CD14-positive monocyte (primary cell): ENCODE results near the gene LRPAP1. TPM values are rescaled to one million over a fixed set of nuclear protein-coding genes. Genes with fewer than 3 reads are reported as not detected.

Experiments
- DNase-seq, 3 donors: peaks; one replicate each; pipeline ENCODE4 v3.0.0-alpha.2; 2011 to 2022
- H2AFZ ChIP-seq: 2 replicates; pipeline ENCODE4 v1.6.0; 2012; ENCODE audit warnings: mild to moderate bottlenecking, low read depth, low read length, inconsistent platforms; ENCODE audit not compliant: insufficient read depth, poor library complexity, severe bottlenecking
- H3K27ac ChIP-seq, 2 donors: 1 replicate in 1 of 2; 2 replicates in 1 of 2; pipeline ENCODE4 v1.5.1; 2012 to 2013; ENCODE audit warnings: low read length in 2 of 2, control low read depth in 1 of 2, inconsistent platforms in 1 of 2, low read depth in 1 of 2, mild to moderate bottlenecking in 1 of 2
- H3K27me3 ChIP-seq, 2 donors: one replicate each; pipeline versions ENCODE4 v1.6.0 to v1.6.1; 2011 to 2013; ENCODE audit warnings: low read length in 2 of 2; ENCODE audit not compliant: control insufficient read depth in 2 of 2, insufficient read depth in 2 of 2
- H3K36me3 ChIP-seq, 2 donors: replicated peaks in 1 of 2; 1 replicate in 1 of 2; 2 replicates in 1 of 2; pipeline versions ENCODE4 v1.5.1 to v1.6.1; 2012 to 2013; ENCODE audit warnings: low read length in 2 of 2, control low read depth in 1 of 2, inconsistent platforms in 1 of 2, mild to moderate bottlenecking in 1 of 2; ENCODE audit not compliant: insufficient read depth in 2 of 2, control insufficient read depth in 1 of 2
- H3K4me1 ChIP-seq, 2 donors: 1 replicate in 1 of 2; 2 replicates in 1 of 2; pipeline versions ENCODE4 v1.5.1 to v1.6.1; 2012 to 2013; ENCODE audit warnings: low read length in 2 of 2, control low read depth in 1 of 2, inconsistent platforms in 1 of 2, mild to moderate bottlenecking in 1 of 2, moderate library complexity in 1 of 2; ENCODE audit not compliant: insufficient read depth in 2 of 2, control insufficient read depth in 1 of 2
- H3K4me2 ChIP-seq: replicated peaks from 2 replicates; pipeline ENCODE3; 2012; ENCODE audit warnings: low read length, moderate library complexity, mild to moderate bottlenecking; ENCODE audit not compliant: poor library complexity, severe bottlenecking; ENCODE audit errors: extremely low read depth
- H3K4me3 ChIP-seq, 3 experiments: fragments of 200-600 bp in 1 of 3; sonication (generic) in 1 of 3; replicated peaks in 1 of 3; 1 replicate in 2 of 3; 2 replicates in 1 of 3; pipeline ENCODE4 v1.5.1; 2011 to 2013; ENCODE audit warnings: low read length in 3 of 3, mild to moderate bottlenecking in 3 of 3, control low read depth in 2 of 3, low read depth in 2 of 3, inconsistent platforms in 1 of 3, moderate library complexity in 1 of 3
- H3K79me2 ChIP-seq: 2 replicates; pipeline ENCODE4 v1.6.0; 2012; ENCODE audit warnings: mild to moderate bottlenecking, control low read depth, inconsistent platforms, low read length, moderate library complexity; ENCODE audit not compliant: insufficient read depth
- H3K9ac ChIP-seq: 2 replicates; pipeline ENCODE4 v1.6.0; 2017; ENCODE audit warnings: low read length, mild to moderate bottlenecking; ENCODE audit not compliant: insufficient read depth, poor library complexity, severe bottlenecking
- H3K9me3 ChIP-seq, 2 donors: replicated peaks in 1 of 2; 1 replicate in 1 of 2; 2 replicates in 1 of 2; pipeline versions ENCODE4 v1.5.1 to v1.6.1; 2012 to 2013; ENCODE audit warnings: low read length in 2 of 2, control low read depth in 1 of 2; ENCODE audit not compliant: control insufficient read depth in 1 of 2, insufficient read depth in 1 of 2
- H4K20me1 ChIP-seq: 2 replicates; pipeline ENCODE4 v1.6.0; 2012; ENCODE audit warnings: mild to moderate bottlenecking, low read length, control low read depth, moderate library complexity; ENCODE audit not compliant: insufficient read depth
- H3K27ac Mint-ChIP-seq, 7 donors: one replicate each; pipeline ENCODE4 v1.8.0; 2020; ENCODE audit warnings: mild to moderate bottlenecking in 7 of 7, mixed read lengths in 7 of 7, moderate library complexity in 6 of 7, inconsistent platforms in 2 of 7
- H3K27me3 Mint-ChIP-seq, 3 donors: one replicate each; pipeline ENCODE4 v1.8.0; 2021 to 2022; ENCODE audit warnings: low read depth in 3 of 3, mild to moderate bottlenecking in 3 of 3, mixed read lengths in 3 of 3, moderate library complexity in 3 of 3, inconsistent platforms in 1 of 3
- H3K36me3 Mint-ChIP-seq, 2 donors: one replicate each; pipeline ENCODE4 v1.8.0; 2020; ENCODE audit warnings: mixed read lengths in 2 of 2, inconsistent platforms in 1 of 2, mild to moderate bottlenecking in 1 of 2
- H3K4me1 Mint-ChIP-seq: one replicate; pipeline ENCODE4 v1.8.0; 2020; ENCODE audit warnings: mild to moderate bottlenecking, mixed read lengths
- H3K4me3 Mint-ChIP-seq, 2 donors: one replicate each; pipeline ENCODE4 v1.8.0; 2020; ENCODE audit warnings: mild to moderate bottlenecking in 2 of 2, mixed read lengths in 2 of 2, moderate library complexity in 1 of 2
- H3K9me3 Mint-ChIP-seq, 7 donors: one replicate each; pipeline ENCODE4 v1.8.0; 2020 to 2022; ENCODE audit warnings: mixed read lengths in 7 of 7, mild to moderate bottlenecking in 6 of 7, moderate library complexity in 6 of 7, inconsistent platforms in 2 of 7
- WGBS: methylation state at CpG from one replicate; pipeline ENCODE4 v1.1.5; 2013; ENCODE audit warnings: missing lambda C conversion rate; ENCODE audit not compliant: insufficient coverage; 5-methylcytosine and 5-hydroxymethylcytosine counted together
- intact Hi-C, 2 donors: fragments of 100-400 bp; cut with micrococcal nuclease; formaldehyde crosslinking; loops; one replicate each; pipeline versions ENCODE4 v1.15.0 to v1.15.1; 2023
- polyA plus RNA-seq, 3 donors: library from polyadenylated mRNA; depleted of rRNA in 1 of 3; unstranded in 2 of 3; stranded (reverse) in 1 of 3; fragments of 300-500 nt in 2 of 3; fragments of >200 nt in 1 of 3; fragmentation: Illumina TruSeq in 2 of 3; gene quantifications; 1 replicate in 2 of 3; 2 replicates in 1 of 3; pipeline ENCODE4 v1.2.3, GENCODE V29; 2012 to 2021
- TF ChIP-seq, protein P1 (sequence below): fragments of 200-600 bp; IDR thresholded peaks from one replicate; pipeline ENCODE4 v1.8.0; 2022; ENCODE audit warnings: antibody characterized with exemption, mild to moderate bottlenecking

Gene LRPAP1
- polyA plus RNA-seq, 3 donors = 169 to 204 (median 180) TPM

DNA sequence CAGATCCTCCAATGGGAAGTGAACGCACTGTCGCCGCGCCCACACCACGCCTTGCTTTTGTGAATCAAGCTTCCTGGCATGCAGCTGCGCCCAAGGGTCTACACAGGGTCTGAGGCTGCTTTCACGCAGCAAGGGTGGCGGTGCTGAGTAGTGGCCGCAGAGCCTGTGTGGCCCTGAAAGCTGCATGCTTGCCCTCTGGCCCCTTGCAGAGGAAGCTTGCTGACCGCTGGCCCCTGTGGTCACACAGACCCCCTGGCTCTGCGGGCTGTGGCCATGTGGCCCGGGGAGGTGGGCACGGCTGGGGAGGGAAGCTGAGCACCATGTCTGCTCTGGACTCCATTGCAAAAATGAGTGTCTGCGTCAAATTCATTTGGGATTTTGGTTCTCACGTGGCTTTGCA is 60.3 kb downstream of the LRPAP1 start:
- H3K27me3 ChIP-seq = no peaks in the 10 kb centered on the region
- peaks cover 6 to 10% of the 10 kb centered on the region in 2 donors for H3K9me3 ChIP-seq
- 82% methylated on average over 11 of the region's 15 CpGs for WGBS
- no peaks in the 10 kb centered on the region for H3K4me1 ChIP-seq
- H3K36me3 ChIP-seq = no peaks in the 10 kb centered on the region
- TF ChIP-seq, protein P1, sequence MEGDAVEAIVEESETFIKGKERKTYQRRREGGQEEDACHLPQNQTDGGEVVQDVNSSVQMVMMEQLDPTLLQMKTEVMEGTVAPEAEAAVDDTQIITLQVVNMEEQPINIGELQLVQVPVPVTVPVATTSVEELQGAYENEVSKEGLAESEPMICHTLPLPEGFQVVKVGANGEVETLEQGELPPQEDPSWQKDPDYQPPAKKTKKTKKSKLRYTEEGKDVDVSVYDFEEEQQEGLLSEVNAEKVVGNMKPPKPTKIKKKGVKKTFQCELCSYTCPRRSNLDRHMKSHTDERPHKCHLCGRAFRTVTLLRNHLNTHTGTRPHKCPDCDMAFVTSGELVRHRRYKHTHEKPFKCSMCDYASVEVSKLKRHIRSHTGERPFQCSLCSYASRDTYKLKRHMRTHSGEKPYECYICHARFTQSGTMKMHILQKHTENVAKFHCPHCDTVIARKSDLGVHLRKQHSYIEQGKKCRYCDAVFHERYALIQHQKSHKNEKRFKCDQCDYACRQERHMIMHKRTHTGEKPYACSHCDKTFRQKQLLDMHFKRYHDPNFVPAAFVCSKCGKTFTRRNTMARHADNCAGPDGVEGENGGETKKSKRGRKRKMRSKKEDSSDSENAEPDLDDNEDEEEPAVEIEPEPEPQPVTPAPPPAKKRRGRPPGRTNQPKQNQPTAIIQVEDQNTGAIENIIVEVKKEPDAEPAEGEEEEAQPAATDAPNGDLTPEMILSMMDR = no peak
- H3K4me2 ChIP-seq = no peak overlapping the region
- Mint-ChIP-seq H3K4me3 (no peak overlapping the region), H3K36me3 (no peaks in the 10 kb centered on the region), H3K9me3 (peaks cover 0 to 2% (median 0%) of the 10 kb centered on the region in 7 donors), H3K27me3 (peaks cover 0 to 12% (median 7%) of the 10 kb centered on the region in 3 donors), H3K27ac (no peak overlapping the region), H3K4me1 (no peaks in the 10 kb centered on the region)
- H3K27ac ChIP-seq = no peak overlapping the region
- H3K4me3 ChIP-seq = no peak overlapping the region
- H3K9ac ChIP-seq = no peak overlapping the region
- H2AFZ ChIP-seq = no peak overlapping the region
- no peaks in the 10 kb centered on the region for H4K20me1 ChIP-seq
- DNase-seq = no peak
- intact Hi-C loops = no loop called here
- no peaks in the 10 kb centered on the region for H3K79me2 ChIP-seq

DNA sequence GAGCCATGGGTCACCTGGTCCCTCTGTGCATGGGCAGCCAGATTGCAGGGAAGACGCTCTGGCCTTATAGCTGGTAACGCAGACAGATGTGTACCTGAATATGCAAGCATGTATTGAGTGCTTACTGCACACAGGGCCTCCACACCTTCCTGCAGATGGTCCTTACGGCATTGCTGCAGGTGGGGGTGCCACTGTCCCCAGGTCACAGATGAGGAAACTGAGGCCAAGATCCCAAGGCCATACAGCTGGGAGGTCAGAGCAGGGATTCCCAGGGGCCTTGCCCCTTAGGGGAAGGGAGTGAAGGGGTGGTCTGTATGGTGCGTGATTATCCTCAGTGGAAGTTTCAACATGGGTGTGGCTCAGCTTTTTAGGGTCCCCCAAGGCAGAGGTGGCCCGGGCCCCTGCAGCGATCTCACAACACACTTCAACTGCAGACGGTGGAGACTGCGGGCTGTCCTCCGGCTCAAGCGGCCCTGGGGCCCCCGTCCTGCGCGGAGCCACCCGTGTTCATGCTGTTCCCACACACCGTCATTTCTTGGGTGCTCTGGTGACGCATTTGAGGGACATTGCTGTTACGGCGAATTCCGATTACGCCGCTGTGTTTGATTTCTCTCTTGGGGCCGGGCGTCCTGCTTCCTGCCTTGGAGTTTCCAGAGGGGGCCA is 61.0 kb downstream of the LRPAP1 start:
- Histone ChIP-seq H3K27me3 (no peaks in the 10 kb centered on the region), H3K79me2 (no peaks in the 10 kb centered on the region), H3K36me3 (no peaks in the 10 kb centered on the region), H3K9me3 (peaks cover 6 to 10% of the 10 kb centered on the region in 2 donors), H3K4me2 (no peak overlapping the region), H3K27ac (no peak overlapping the region), H2AFZ (no peak overlapping the region), H3K4me3 (no peak overlapping the region), H3K9ac (no peak overlapping the region), H4K20me1 (no peaks in the 10 kb centered on the region), H3K4me1 (no peaks in the 10 kb centered on the region)
- H3K36me3 Mint-ChIP-seq = no peaks in the 10 kb centered on the region
- no peak for DNase-seq
- H3K9me3 Mint-ChIP-seq = peaks cover 0 to 2% (median 0%) of the 10 kb centered on the region in 7 donors
- peaks cover 0 to 10% (median 9%) of the 10 kb centered on the region in 3 donors for H3K27me3 Mint-ChIP-seq
- peak overlapping the region in 1 of 7 donors; percentile 47 for H3K27ac Mint-ChIP-seq
- TF ChIP-seq, protein P1 = no peak
- no peaks in the 10 kb centered on the region for H3K4me1 Mint-ChIP-seq
- H3K4me3 Mint-ChIP-seq = no peak overlapping the region
- intact Hi-C loops = no loop called here
- 96% methylated on average over 23 of the region's 23 CpGs for WGBS
